ENCODE results near the gene MON2. TPM values are rescaled to one million over a fixed set of nuclear protein-coding genes. Genes with fewer than 3 reads are reported as not detected.

Gene MON2
- total and polyA plus RNA-seq, 9 donors = 13.1 to 84.4 (median 55.5) TPM

GRCh38 chr12:62647586-62647985 lies 181.0 kb downstream of the MON2 start:
- intact Hi-C loops (cut with DNase I) = no loop called here
- 40 to 50% (median 43%) methylated on average over 3 of the region's 3 CpGs for WGBS, 3 donors
- H3K9me3 ChIP-seq = no peaks in the 10 kb centered on the region
- H3K27me3 ChIP-seq = no peaks in the 10 kb centered on the region
- no peak overlapping the region for H3K27ac ChIP-seq
- no peaks in the 10 kb centered on the region for H3K4me1 ChIP-seq (ENCODE audit: insufficient read depth)
- DNase-seq = no peak
- no peak overlapping the region for H3K4me3 ChIP-seq
- no peaks in the 10 kb centered on the region for H3K36me3 ChIP-seq
- TF ChIP-seq EP300 (IDR thresholded peaks at IDR 0.05) (no peak), POLR2A (IDR thresholded peaks at IDR 0.05) (no peak), CTCF (IDR thresholded peaks at IDR 0.05) (no peak)

GRCh38 chr12:62649412-62650138 lies 182.9 kb downstream of the MON2 start:
- DNase-seq = no peak
- Histone ChIP-seq H3K4me1 (ENCODE audit: insufficient read depth) (no peaks in the 10 kb centered on the region), H3K9me3 (no peaks in the 10 kb centered on the region), H3K4me3 (no peak overlapping the region), H3K27ac (no peak overlapping the region), H3K27me3 (no peaks in the 10 kb centered on the region), H3K36me3 (no peaks in the 10 kb centered on the region)
- intact Hi-C loops (cut with DNase I) = no loop called here
- no peak for TF ChIP-seq POLR2A (IDR thresholded peaks at IDR 0.05)
- no peak for TF ChIP-seq CTCF (IDR thresholded peaks at IDR 0.05)
- no peak for TF ChIP-seq EP300 (IDR thresholded peaks at IDR 0.05)
- WGBS, 3 donors = 65 to 74% (median 72%) methylated on average over 4 of the region's 4 CpGs

MicroRNA genes within 50 kb of the gene (microRNA counts, 767-probe panel; counts per million panel counts)
- 6,535 counts per million, percentile 98 among the panel's probes with 10 or more counts for microRNA hsa-let-7i-5p

Small RNA genes within 50 kb of the gene (microRNA-seq; reads per million reads assigned to microRNA genes)
- 17,402 to 46,837 (median 22,771) reads per million in 3 donors for gene MIRLET7I

Small RNA genes within 50 kb of the gene (small RNA-seq; reads per million reads assigned to genes)
- gene MIRLET7I (2,171 reads per million, percentile 98 among the genes with 10 or more reads in this experiment), gene RNU6-399P (not detected)

Other genes with a start within 250 kb of the MON2 start
- gene USP15, start 206.4 kb upstream of the MON2 start, total RNA-seq = 100 to 1,000 TPM in 1 of 7 donors, 10 to 100 TPM in 6; 46.6 to 152 (median 62.9) TPM
- 10 to 100 TPM; 35.7 to 36.2 TPM for gene USP15, start 206.4 kb upstream of the MON2 start, polyA plus RNA-seq